ENCODE data around the gene OVCA2.

OVCA2 gene

DNA sequence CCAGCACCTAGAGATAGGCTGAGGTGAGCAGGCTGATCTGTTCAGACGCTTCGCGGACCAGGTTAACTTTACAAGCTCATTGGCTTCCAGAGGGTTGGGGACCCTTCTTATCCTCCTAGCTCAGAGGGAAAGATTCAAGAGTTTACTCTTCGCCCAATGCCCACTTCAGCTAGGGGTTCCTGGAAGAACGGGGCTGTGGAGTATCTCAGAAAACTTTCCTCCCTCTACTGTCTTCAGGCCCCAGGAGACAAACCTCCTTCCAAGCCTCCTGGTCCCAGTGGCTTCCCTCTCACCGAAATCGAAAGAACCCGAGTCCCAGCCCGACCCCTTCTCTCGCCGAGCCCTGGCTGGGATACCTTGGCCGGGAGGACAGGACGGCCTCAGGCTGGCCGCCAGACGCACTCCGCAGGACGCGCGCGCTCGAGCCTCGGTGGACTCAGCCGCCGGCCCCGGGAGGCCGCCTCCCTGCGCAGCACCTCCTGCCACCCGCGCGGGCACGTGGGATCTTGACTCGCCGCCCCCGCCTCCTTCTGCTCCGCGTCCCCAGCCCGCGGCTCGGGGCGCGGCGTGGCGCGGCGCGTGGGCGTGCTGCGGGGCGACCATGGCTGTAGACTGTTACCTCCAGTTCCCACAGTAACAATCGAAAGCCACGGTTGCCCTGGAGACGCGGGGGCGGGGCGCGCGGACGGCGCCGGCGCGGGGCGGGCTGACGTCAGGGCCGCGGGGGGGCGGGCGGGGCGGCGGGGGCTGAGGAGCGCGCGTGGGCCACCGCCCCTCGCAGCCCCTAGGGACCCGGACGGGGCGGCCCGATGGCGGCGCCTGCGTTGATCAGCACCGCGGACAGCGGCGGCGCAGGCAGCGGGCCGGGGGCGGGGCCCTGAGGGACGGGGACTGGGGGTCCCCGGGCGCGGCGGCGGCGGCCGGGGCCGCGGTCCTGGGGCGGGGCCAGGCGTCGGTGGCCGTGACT, 7.8 kb downstream of the OVCA2 start:
- DNase-seq (ENCODE audit: low read depth), result no peak
- TF ChIP-seq, protein P1, sequence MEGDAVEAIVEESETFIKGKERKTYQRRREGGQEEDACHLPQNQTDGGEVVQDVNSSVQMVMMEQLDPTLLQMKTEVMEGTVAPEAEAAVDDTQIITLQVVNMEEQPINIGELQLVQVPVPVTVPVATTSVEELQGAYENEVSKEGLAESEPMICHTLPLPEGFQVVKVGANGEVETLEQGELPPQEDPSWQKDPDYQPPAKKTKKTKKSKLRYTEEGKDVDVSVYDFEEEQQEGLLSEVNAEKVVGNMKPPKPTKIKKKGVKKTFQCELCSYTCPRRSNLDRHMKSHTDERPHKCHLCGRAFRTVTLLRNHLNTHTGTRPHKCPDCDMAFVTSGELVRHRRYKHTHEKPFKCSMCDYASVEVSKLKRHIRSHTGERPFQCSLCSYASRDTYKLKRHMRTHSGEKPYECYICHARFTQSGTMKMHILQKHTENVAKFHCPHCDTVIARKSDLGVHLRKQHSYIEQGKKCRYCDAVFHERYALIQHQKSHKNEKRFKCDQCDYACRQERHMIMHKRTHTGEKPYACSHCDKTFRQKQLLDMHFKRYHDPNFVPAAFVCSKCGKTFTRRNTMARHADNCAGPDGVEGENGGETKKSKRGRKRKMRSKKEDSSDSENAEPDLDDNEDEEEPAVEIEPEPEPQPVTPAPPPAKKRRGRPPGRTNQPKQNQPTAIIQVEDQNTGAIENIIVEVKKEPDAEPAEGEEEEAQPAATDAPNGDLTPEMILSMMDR (IDR thresholded peaks at IDR 0.05; ENCODE audit: low read depth, low read length, missing control alignments), result no peak
- in situ Hi-C loops (cut with HindIII; ENCODE audit: low sequenced_read_pairs), result no loop called here
- peak overlapping the region; percentile 52 for H3K4me3 ChIP-seq (ENCODE audit: low read depth, low read length)

DNA sequence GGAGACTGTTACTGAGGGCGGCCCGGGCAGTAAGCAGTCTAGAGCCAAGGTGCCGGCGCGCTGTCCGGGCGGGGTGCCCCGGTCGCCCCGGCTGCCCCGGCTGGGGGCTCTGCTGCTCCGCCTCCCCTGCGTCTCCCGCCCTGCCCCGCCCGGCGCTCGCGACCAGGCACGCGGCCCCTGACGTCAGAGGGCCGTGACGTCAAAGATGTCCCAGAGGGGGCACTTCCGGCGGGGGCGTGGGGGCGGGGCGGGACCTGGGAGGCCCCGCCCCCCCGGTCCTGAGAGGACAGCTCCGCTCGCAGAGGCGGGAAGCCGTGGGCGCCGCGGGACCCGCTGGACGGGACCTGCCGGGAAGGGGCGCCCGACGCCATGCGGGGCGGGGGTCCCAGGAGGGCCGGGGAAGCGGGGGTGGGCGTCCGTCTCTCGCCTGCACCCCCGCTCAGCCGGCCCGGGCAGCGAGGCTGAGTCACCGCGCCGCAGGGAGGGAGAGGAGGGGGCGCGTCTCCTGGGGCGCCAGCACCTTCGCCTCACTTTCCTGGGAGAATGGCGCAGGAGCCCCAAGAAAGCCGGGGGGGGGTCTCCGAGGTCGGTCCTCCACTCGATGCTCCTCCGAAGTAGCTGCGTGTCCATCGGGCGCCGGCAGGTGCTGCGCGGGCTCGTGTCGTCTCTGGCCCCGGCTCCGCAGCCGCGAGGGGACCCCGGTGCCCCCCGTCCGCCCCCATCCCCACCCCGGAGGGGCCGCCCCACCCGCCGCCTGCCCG, 8.7 kb downstream of the OVCA2 start:
- H3K4me3 ChIP-seq (ENCODE audit: low read depth, low read length), result peak overlapping the region; percentile 38
- TF ChIP-seq, protein P1 (IDR thresholded peaks at IDR 0.05; ENCODE audit: low read depth, low read length, missing control alignments), result no peak
- no peak for DNase-seq (ENCODE audit: low read depth)
- in situ Hi-C loops (cut with HindIII; ENCODE audit: low sequenced_read_pairs), result no loop called here

DNA sequence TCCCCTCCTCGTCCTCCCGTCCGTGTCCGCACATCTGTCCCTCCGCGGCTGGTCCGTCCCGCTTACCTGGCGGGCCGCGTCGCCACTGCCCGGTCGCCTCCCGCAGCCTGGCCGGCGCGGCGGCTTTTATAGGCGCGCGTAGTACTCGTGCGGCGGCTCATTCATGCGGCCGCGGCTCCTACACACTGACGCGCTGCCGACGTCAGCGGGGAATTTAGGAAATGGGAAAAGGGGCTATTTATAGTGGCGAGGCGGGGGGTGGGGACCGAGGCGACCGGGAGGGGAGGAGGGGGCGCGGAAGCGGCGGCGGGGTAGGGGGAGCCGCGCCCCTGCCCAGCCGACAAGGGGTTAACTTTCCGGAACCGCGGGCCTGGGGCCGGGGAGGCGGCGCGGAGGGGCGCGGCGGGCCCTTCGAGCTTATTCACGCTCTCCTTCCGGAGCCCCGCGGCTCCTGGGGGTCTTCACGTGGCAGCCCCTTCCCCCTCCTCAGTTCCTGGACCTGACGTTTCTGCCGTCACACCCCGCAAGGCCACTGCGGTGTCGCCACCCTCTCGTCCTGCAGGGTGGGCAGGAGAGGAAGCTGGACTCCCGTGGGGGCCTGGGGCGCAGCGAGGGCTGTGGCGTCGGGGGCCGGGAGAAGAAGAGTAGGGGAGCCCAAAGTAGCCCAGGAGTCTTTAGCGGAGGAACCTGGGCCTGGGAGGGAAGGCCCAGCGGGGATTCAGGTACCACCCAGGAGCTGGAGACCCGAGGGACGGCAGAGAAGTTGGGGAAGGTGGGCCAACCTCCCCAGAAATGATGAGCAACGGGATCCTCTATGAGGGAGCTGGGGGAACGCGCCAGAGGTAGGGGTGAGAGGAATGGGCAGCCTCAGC, 9.5 kb downstream of the OVCA2 start:
- in situ Hi-C loops (cut with HindIII; ENCODE audit: low sequenced_read_pairs), result no loop called here
- no peak for DNase-seq (ENCODE audit: low read depth)
- H3K4me3 ChIP-seq (ENCODE audit: low read depth, low read length), result peak overlapping the region; percentile 38
- TF ChIP-seq, protein P1 (IDR thresholded peaks at IDR 0.05; ENCODE audit: low read depth, low read length, missing control alignments), result no peak

DNA sequence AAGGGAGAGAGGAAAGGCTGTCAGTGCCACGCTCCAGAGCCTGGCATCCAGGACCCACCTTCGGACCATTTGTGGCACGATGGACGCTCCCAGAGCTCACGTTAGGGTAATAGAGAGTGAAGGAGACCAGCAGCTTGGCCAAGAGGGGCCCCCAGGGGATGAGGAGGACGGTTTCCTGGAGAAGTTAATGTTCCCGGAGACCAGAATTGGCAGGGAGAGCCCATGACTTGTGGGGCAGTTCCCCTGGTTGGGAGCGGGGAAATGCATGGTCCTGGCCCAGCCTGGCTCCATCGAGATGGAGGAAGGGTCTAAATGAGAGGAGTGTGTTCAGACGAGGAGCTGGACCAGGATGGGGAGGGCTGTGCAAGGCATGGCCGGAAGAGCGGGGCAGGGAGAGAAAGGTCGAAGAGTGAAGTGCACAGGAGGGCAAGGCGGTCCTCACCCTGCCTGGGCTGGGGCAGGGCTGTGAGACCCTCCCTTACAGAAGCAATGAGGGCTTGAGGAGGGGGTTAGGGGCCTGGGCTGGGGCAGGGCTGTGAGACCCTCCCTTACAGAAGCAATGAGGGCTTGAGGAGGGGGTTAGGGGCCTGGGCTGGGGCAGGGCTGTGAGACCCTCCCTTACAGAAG, 10.2 kb downstream of the OVCA2 start:
- no peak overlapping the region for H3K4me3 ChIP-seq (ENCODE audit: low read depth, low read length)
- in situ Hi-C loops (cut with HindIII; ENCODE audit: low sequenced_read_pairs), result no loop called here
- no peak for DNase-seq (ENCODE audit: low read depth)
- TF ChIP-seq, protein P1 (IDR thresholded peaks at IDR 0.05; ENCODE audit: low read depth, low read length, missing control alignments), result no peak

DNA sequence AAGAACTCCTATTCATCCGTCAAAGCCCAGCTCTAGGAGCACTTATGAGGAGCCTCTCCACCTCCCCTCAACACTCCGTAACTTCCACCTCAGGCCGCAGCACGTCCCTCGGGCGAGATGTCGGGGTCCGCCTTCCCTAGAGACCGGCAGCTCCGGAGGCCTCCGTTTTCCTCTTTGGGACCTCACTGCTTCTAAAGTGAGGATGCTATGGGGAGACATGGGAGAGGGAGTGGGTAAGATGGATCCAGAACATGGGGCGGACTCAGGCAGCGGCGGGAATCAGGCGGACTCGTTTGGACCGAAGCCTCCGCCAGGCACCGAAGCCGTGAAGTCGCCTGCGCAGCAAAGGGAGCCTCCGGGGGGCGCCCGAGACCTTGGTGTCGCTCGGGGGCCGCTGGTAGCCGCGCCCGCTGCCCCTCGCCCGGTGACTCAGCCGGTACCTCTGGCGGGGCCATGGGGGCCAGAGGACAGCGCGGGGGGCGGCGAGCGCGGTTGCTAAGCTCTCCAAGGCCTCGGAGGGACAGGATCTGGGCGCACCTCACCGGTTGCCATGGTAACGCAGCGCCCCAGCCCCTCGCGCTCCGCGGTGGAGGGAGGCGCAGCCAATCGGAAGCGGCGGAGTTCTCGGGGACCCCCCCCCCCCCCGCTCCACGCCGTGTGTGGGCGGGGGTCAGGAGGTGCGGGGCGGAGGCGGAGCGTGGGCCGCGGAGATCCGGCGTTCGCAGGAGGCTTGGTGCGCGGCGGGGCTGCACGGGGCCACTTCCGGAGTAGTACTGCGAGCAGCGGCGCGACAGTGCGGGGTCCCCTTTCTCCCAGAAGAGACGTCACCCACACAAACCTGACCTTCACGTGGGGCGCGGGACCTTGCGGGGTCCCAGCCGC, 11.8 kb downstream of the OVCA2 start:
- in situ Hi-C loops (cut with HindIII; ENCODE audit: low sequenced_read_pairs), result no loop called here
- TF ChIP-seq, protein P1 (IDR thresholded peaks at IDR 0.05; ENCODE audit: low read depth, low read length, missing control alignments), result peak; percentile 60

More for the DNA sequence above, 11.8 kb downstream of the OVCA2 start:
- no peak for DNase-seq (ENCODE audit: low read depth)
- H3K4me3 ChIP-seq (ENCODE audit: low read depth, low read length), result peak overlapping the region; percentile 62
